ENCODE results near the gene AKAP13. TPM values are rescaled to one million over a fixed set of nuclear protein-coding genes. Genes with fewer than 3 reads are reported as not detected.

AKAP13 gene
- total RNA-seq, 1 experiment from 2014 or later = 47.3 TPM

GRCh38 chr15:85700767-85701166, 320.4 kb downstream of the AKAP13 start:
- Histone ChIP-seq H3K27ac (ENCODE audit: insufficient read length, low read depth, low read length) (no peak overlapping the region), H3K9me3 (ENCODE audit: control insufficient read depth, low read depth, low read length) (no peaks in the 10 kb centered on the region), H3K23ac (ENCODE audit: insufficient read length, low read depth, low read length) (no peak overlapping the region), H4K91ac (ENCODE audit: insufficient read length, low read depth, low read length) (no peak overlapping the region), H3K9ac (ENCODE audit: extremely low read depth, insufficient read length, low read length) (no peak overlapping the region), H2BK20ac (ENCODE audit: low read depth, low read length, poor library complexity, severe bottlenecking) (no peak overlapping the region), H3K56ac (ENCODE audit: insufficient read length, low read depth, low read length) (no peak overlapping the region), H3K27me3 (ENCODE audit: insufficient read depth, low read length) (no peaks in the 10 kb centered on the region), H2AFZ (ENCODE audit: low read length) (no peak overlapping the region), H2BK12ac (ENCODE audit: insufficient read length, low read depth, low read length) (no peak overlapping the region), H3K23me2 (ENCODE audit: insufficient read length, low read depth, low read length, poor library complexity, severe bottlenecking) (no peaks in the 10 kb centered on the region), H3K18ac (ENCODE audit: insufficient read length, low read depth, low read length) (no peak overlapping the region), H3K4ac (ENCODE audit: low read depth, low read length) (no peak overlapping the region), H2BK120ac (ENCODE audit: low read depth, low read length, poor library complexity, severe bottlenecking) (no peak overlapping the region), H3K4me1 (ENCODE audit: insufficient read depth, low read length) (0 out of 2 replicates have a peak, but pooled peaks cover 3% of the 10 kb centered on the region), H3K79me2 (ENCODE audit: insufficient read depth, low read length) (no peaks in the 10 kb centered on the region), H2BK5ac (ENCODE audit: insufficient read length, low read length) (no peak overlapping the region), H3K14ac (ENCODE audit: insufficient read depth, low read length) (no peak overlapping the region), H4K5ac (ENCODE audit: insufficient read length, low read depth, low read length) (no peak overlapping the region), H2AK5ac (ENCODE audit: insufficient read length, low read length) (no peak overlapping the region), H2BK15ac (ENCODE audit: low read depth, low read length) (no peak overlapping the region), H3T11ph (ENCODE audit: low read length) (no peak overlapping the region), H3K4me2 (ENCODE audit: insufficient read depth, insufficient read length, low read length) (no peak overlapping the region), H4K20me1 (ENCODE audit: control insufficient read depth, insufficient read depth, insufficient read length) (no peaks in the 10 kb centered on the region), H4K8ac (replicated peaks; ENCODE audit: insufficient read length, low read depth, low read length) (no peak overlapping the region), H3K79me1 (ENCODE audit: insufficient read depth, low read depth, low read length, poor library complexity, severe bottlenecking) (no peaks in the 10 kb centered on the region)
- DNase-seq = no peak
- peaks cover 0 to 5% (median 0%) of the 10 kb centered on the region in 3 experiments; a peak in 2 of 7 replicates for H3K36me3 Mint-ChIP-seq (ENCODE audit: insufficient read depth in 1 of 3, low read depth in 3 of 3)
- TF ChIP-seq CTCF (conservative IDR thresholded peaks at IDR 0.05) = no peak
- H3K27ac Mint-ChIP-seq = no peak overlapping the region; a peak in 1 of 7 replicates
- no peaks in the 10 kb centered on the region for H3K27me3 Mint-ChIP-seq (ENCODE audit: low read depth)
- H3K4me3 Mint-ChIP-seq = no peak overlapping the region
- peaks cover 10 to 12% of the 10 kb centered on the region in 2 experiments for H3K4me1 Mint-ChIP-seq
- WGBS (ENCODE audit: extremely low coverage, insufficient read length, low lambda C conversion rate) = no CpG with 5 or more reads among the region's 3 CpGs
- H3K9me3 Mint-ChIP-seq = no peaks in the 10 kb centered on the region
